Fibroblast of villous mesenchyme (primary cell): ENCODE data around the gene GAL. TPM values are rescaled to one million over a fixed set of nuclear protein-coding genes. Genes with fewer than 3 reads are reported as not detected.

Experiments
- total RNA-seq: library from RNA; depleted of rRNA; stranded (reverse); fragments of >200 nt; gene quantifications from 2 replicates; pipeline ENCODE4 v1.2.3, GENCODE V29; 2012

Gene GAL
- total RNA-seq, 1 donor = not detected

Other genes with a start within 250 kb of the GAL start
- gene PPP6R3, start 223.8 kb upstream of the GAL start, total RNA-seq = 131 and 218 TPM in 2 replicates
- gene TESMIN, start 67.0 kb downstream of the GAL start, total RNA-seq = 0.32 and 2.6 TPM in 2 replicates
- gene CPT1A, start 157.4 kb downstream of the GAL start, total RNA-seq = 28.7 and 39.7 TPM in 2 replicates
- 43.5 and 47.1 TPM in 2 replicates for gene MRPL21, start 219.3 kb downstream of the GAL start, total RNA-seq
- 9.9 and 14.2 TPM in 2 replicates for gene IGHMBP2, start 219.3 kb downstream of the GAL start, total RNA-seq